GM12878 (cell line): ENCODE measurements around the gene ANKRD33B. TPM values are rescaled to one million over a fixed set of nuclear protein-coding genes. Genes with fewer than 3 reads are reported as not detected.

ENCODE experiments used
- ATAC-seq: fragments of 200-7000 bp; cut with Tn5 transposase; 3 replicates; pipeline ENCODE4 v1.9.1; 2020; ENCODE audit warnings: mild to moderate bottlenecking, moderate library complexity
- BruUV-seq: library from RNA; stranded (reverse); fragments of 400-500 nt; replicated peaks from 2 replicates; lab custom pipeline; 2021; lab: Mats Ljungman, UMichigan
- CTCF ChIA-PET: fragments of 300-600 bp; sonication (Branson Sonifier 250); formaldehyde crosslinking; extraction: SDS; loops from one replicate; lab custom pipeline; 2021; ENCODE audit warnings: inconsistent platforms; lab: Yijun Ruan, JAX
- POLR2A ChIA-PET: fragments of 350-600 bp; formaldehyde crosslinking; extraction: SDS; loops from one replicate; lab custom pipeline; 2021; ENCODE audit warnings: inconsistent platforms; lab: Charles Lee
- RAD21 ChIA-PET: fragments of 300-600 bp; sonication (Branson Sonifier 250); formaldehyde crosslinking; loops from one replicate; lab custom pipeline; 2023; ENCODE audit warnings: antibody characterized with exemption; ENCODE audit not compliant: unreplicated experiment; lab: Charles Lee
- SMC1A ChIA-PET: fragments of 300-600 bp; sonication (Branson Sonifier 250); formaldehyde crosslinking; loops from one replicate; lab custom pipeline; 2023; ENCODE audit not compliant: unreplicated experiment, uncharacterized antibody; lab: Charles Lee
- DNase-seq: peaks from one replicate; pipeline ENCODE4 v3.0.0-alpha.2; 2011; ENCODE audit warnings: low read depth, low spot score
- FAIRE-seq: peaks from 3 replicates; lab custom pipeline; 2011; peaks lifted over from hg19 to GRCh38; lab: Jason Lieb, UNC
- H2AFZ ChIP-seq: 2 replicates; pipeline ENCODE4 v1.6.0; 2011; ENCODE audit warnings: low read depth, low read length, control low read depth; ENCODE audit not compliant: control insufficient read depth
- H3K27ac ChIP-seq: 2 replicates; pipeline ENCODE4 v1.5.1; 2011; ENCODE audit warnings: control low read depth; ENCODE audit not compliant: control insufficient read depth, insufficient read depth
- H3K27me3 ChIP-seq, 2 experiments: replicated peaks in 1 of 2; 2 replicates each; pipeline versions ENCODE4 v1.6.0 to v1.6.1; 2011; ENCODE audit warnings: low read length in 1 of 2; ENCODE audit not compliant: control insufficient read depth in 2 of 2, insufficient read depth in 2 of 2
- H3K36me3 ChIP-seq, 2 experiments: 2 replicates each; pipeline ENCODE4 v1.5.1; 2011; ENCODE audit warnings: low read length in 1 of 2; ENCODE audit not compliant: control insufficient read depth in 2 of 2, insufficient read depth in 2 of 2
- H3K4me1 ChIP-seq: 2 replicates; pipeline ENCODE4 v1.6.1; 2011; ENCODE audit warnings: mild to moderate bottlenecking, low read length, moderate library complexity, mixed read lengths; ENCODE audit not compliant: control insufficient read depth, insufficient read depth
- H3K4me2 ChIP-seq: 2 replicates; pipeline ENCODE4 v1.6.0; 2011; ENCODE audit warnings: control low read depth; ENCODE audit not compliant: control insufficient read depth, insufficient read depth
- H3K4me3 ChIP-seq: fragments of 200-600 bp; sonication (generic); 2 replicates; pipeline ENCODE4 v1.5.1; 2016
- H3K79me2 ChIP-seq: 2 replicates; pipeline ENCODE4 v1.6.0; 2011; ENCODE audit warnings: low read length; ENCODE audit not compliant: control insufficient read depth, insufficient read depth
- H3K9ac ChIP-seq: 2 replicates; pipeline ENCODE4 v1.8.0; 2011; ENCODE audit warnings: low read length, control low read depth, mixed read lengths; ENCODE audit not compliant: control insufficient read depth, insufficient read depth
- H3K9me3 ChIP-seq: replicated peaks from 3 replicates; pipeline ENCODE4 v1.5.1; 2011; ENCODE audit warnings: mild to moderate bottlenecking, low read length; ENCODE audit not compliant: control insufficient read depth, insufficient read depth
- H4K20me1 ChIP-seq: 2 replicates; pipeline ENCODE4 v1.6.0; 2011; ENCODE audit not compliant: control insufficient read depth, insufficient read depth
- CREM ChIP-seq: IDR thresholded peaks from 2 replicates; pipeline ENCODE4 v1.6.1; 2014; ENCODE audit warnings: antibody characterized with exemption, low read depth
- EP300 ChIP-seq, 2 experiments: fragments of 150-350 bp in 1 of 2; IDR thresholded peaks; 2 replicates each; pipeline ENCODE4 v1.6.1; 2011 to 2012; ENCODE audit warnings: low read depth in 2 of 2, low read length in 2 of 2, borderline replicate concordance in 1 of 2, improper control_type of control experiment in 1 of 2, inconsistent platforms in 1 of 2; ENCODE audit not compliant: control insufficient read depth in 1 of 2
- FOXM1 ChIP-seq: IDR thresholded peaks from 2 replicates; pipeline ENCODE4 v1.6.1; 2012; ENCODE audit warnings: low read depth, mild to moderate bottlenecking, inconsistent platforms, low read length, moderate library complexity
- GATAD2B ChIP-seq: fragments of 450-650 bp; conservative IDR thresholded peaks from 2 replicates; pipeline ENCODE4 v1.6.1; 2017; ENCODE audit warnings: low read depth, mild to moderate bottlenecking, moderate library complexity
- LARP7 ChIP-seq: fragments of 450-650 bp; IDR thresholded peaks from 2 replicates; pipeline ENCODE4 v1.6.1; 2017; ENCODE audit warnings: mild to moderate bottlenecking
- POLR2A ChIP-seq: IDR thresholded peaks from 2 replicates; pipeline ENCODE4 v1.6.1; 2011; ENCODE audit warnings: low read depth, mild to moderate bottlenecking, low read length
- RAD51 ChIP-seq: fragments of 450-650 bp; IDR thresholded peaks from 2 replicates; pipeline ENCODE4 v1.6.1; 2016; ENCODE audit warnings: moderate library complexity, mild to moderate bottlenecking, inconsistent platforms
- SIX5 ChIP-seq: IDR thresholded peaks from 2 replicates; pipeline ENCODE4 v1.6.1; 2011; ENCODE audit warnings: mild to moderate bottlenecking, low read depth, low read length, moderate library complexity; ENCODE audit not compliant: severe bottlenecking
- SMAD5 ChIP-seq: IDR thresholded peaks from 2 replicates; pipeline ENCODE4 v1.6.1; 2016; ENCODE audit warnings: antibody characterized with exemption, low read depth
- SUPT20H ChIP-seq: IDR thresholded peaks from 2 replicates; pipeline ENCODE4 v1.6.1; 2011; ENCODE audit warnings: low read depth, mild to moderate bottlenecking, low read length, moderate library complexity, borderline replicate concordance; ENCODE audit not compliant: control insufficient read depth
- TCF12 ChIP-seq: IDR thresholded peaks from 2 replicates; pipeline ENCODE4 v1.6.1; 2011; ENCODE audit warnings: low read depth, mild to moderate bottlenecking, low read length
- WGBS: methylation state at CpG from one replicate; pipeline ENCODE4 v1.1.6; 2016; ENCODE audit warnings: low lambda C conversion rate; ENCODE audit not compliant: insufficient replicate concordance, insufficient coverage; ENCODE audit errors: missing lambda C conversion rate; 5-methylcytosine and 5-hydroxymethylcytosine counted together
- in situ Hi-C: fragments of 300-500 bp; cut with MboI; formaldehyde crosslinking; loops from 9 replicates; pipeline ENCODE4 v1.14.3; 2018; ENCODE audit warnings: mixed read lengths
- intact Hi-C: fragments of 100-400 bp; cut with micrococcal nuclease; formaldehyde crosslinking; loops from one replicate; pipeline ENCODE4 v1.14.2; 2022; ENCODE audit not compliant: unreplicated experiment
- polyA plus RNA-seq, 11 experiments: library from polyadenylated mRNA; depleted of rRNA in 4 of 11; unstranded in 6 of 11; stranded (reverse) in 5 of 11; fragments of >200 nt; fragmentation: Nextera tagmentation in 4 of 11; fragmentation: Illumina TruSeq in 1 of 11; extraction: Ambion mirVana in 4 of 11; extraction: Trizol in 1 of 11; gene quantifications; 1 replicate in 1 of 11; 2 replicates in 10 of 11; pipeline versions ENCODE4 v1.2.1 to v1.2.3, GENCODE V29; 2011 to 2016; ENCODE audit warnings: inconsistent platforms in 2 of 11, missing spikeins in 2 of 11, low read depth in 1 of 11
- total RNA-seq, 4 experiments: library from RNA; depleted of rRNA in 3 of 4; stranded (reverse); fragments of >200 nt in 3 of 4; fragmentation: Illumina TruSeq in 1 of 4; extraction: Trizol in 1 of 4; gene quantifications; 2 replicates each; pipeline versions ENCODE4 v1.2.1 to v1.2.3, GENCODE V29; 2013 to 2021
- TF ChIP-seq, protein P1 (sequence below): fragments of 450-650 bp; IDR thresholded peaks from 2 replicates; pipeline ENCODE4 v1.6.1; 2017; ENCODE audit warnings: mild to moderate bottlenecking, moderate library complexity
- TF ChIP-seq, protein P2 (sequence below): IDR thresholded peaks from 2 replicates; pipeline ENCODE4 v1.6.1; 2012; ENCODE audit warnings: low read length, inconsistent platforms
- TF ChIP-seq, protein P3 (sequence below): fragments of 450-650 bp; IDR thresholded peaks from 2 replicates; pipeline ENCODE4 v1.6.1; 2017; ENCODE audit warnings: low read depth, mild to moderate bottlenecking, moderate library complexity

Gene ANKRD33B
- total and polyA plus RNA-seq, 10 of the 15 experiments (the other 5 are each of a cell fraction or from before 2014, with no cell fraction given): 4.9 to 61.6 (median 15.6) TPM

DNA sequence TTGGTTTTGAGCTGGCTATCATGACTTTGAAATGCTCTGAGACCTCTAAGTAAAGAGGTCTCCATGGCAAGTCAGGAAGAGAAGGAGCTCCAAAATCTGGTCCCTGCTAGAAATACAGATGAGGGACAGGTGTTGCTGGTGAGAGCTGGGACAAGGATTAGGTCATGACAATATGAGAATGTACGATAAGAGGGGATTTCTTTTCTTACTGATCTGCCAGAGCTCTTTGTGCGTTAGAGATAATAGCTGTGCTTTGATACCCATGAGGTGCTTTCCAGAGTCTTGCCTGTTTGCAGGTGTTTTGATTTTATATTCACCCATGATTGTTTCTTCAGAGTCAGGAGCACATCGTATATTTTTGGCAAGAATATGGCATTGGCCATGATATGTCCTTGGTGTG is 56.5 kb downstream of the ANKRD33B start:
- ChIA-PET POLR2A (interaction anchor here (0.8 to 1.9 kb wide), 4 partner anchors 13 to 83 kb away, joined by 3 to 15 read pairs (median 6); no protein-coding TSS in a partner anchor), RAD21 (interaction anchor here (1.0 to 3.2 kb wide), 7 partner anchors 11 to 166 kb away, joined by 3 to 19 read pairs (median 8); no protein-coding TSS in a partner anchor), CTCF (interaction anchor here (0.8 to 2.7 kb wide), 10 partner anchors 8 to 168 kb away, joined by 3 to 26 read pairs (median 6); no protein-coding TSS in a partner anchor), SMC1A (interaction anchor here (0.8 to 12.0 kb wide), 22 partner anchors 9 to 199 kb away, joined by 3 to 192 read pairs (median 4); no protein-coding TSS in a partner anchor)
- Histone ChIP-seq H3K4me1 (peaks cover 13% of the 10 kb centered on the region), H3K79me2 (peaks cover 43% of the 10 kb centered on the region), H3K4me2 (no peak overlapping the region; the same call in 1 of the 2 replicates), H2AFZ (no peak overlapping the region), H3K4me3 (no peak overlapping the region), H3K36me3 (peaks cover 26 to 32% of the 10 kb centered on the region in 2 experiments; a peak in 3 of 4 replicates), H3K9ac (no peak overlapping the region), H3K9me3 (no peaks in the 10 kb centered on the region), H4K20me1 (no peaks in the 10 kb centered on the region), H3K27me3 (no peaks in the 10 kb centered on the region)
- intact Hi-C loops: no loop called here
- peak; percentile 80 for ATAC-seq
- in situ Hi-C loops: no loop called here
- no peak for FAIRE-seq
- TF ChIP-seq GATAD2B: no peak; the same call in 1 of the 2 replicates
- TF ChIP-seq SIX5: no peak
- TF ChIP-seq LARP7: no peak
- TF ChIP-seq CREM: peak; percentile 21; the same call in 1 of the 2 replicates
- TF ChIP-seq SMAD5: no peak
- TF ChIP-seq, protein P1, sequence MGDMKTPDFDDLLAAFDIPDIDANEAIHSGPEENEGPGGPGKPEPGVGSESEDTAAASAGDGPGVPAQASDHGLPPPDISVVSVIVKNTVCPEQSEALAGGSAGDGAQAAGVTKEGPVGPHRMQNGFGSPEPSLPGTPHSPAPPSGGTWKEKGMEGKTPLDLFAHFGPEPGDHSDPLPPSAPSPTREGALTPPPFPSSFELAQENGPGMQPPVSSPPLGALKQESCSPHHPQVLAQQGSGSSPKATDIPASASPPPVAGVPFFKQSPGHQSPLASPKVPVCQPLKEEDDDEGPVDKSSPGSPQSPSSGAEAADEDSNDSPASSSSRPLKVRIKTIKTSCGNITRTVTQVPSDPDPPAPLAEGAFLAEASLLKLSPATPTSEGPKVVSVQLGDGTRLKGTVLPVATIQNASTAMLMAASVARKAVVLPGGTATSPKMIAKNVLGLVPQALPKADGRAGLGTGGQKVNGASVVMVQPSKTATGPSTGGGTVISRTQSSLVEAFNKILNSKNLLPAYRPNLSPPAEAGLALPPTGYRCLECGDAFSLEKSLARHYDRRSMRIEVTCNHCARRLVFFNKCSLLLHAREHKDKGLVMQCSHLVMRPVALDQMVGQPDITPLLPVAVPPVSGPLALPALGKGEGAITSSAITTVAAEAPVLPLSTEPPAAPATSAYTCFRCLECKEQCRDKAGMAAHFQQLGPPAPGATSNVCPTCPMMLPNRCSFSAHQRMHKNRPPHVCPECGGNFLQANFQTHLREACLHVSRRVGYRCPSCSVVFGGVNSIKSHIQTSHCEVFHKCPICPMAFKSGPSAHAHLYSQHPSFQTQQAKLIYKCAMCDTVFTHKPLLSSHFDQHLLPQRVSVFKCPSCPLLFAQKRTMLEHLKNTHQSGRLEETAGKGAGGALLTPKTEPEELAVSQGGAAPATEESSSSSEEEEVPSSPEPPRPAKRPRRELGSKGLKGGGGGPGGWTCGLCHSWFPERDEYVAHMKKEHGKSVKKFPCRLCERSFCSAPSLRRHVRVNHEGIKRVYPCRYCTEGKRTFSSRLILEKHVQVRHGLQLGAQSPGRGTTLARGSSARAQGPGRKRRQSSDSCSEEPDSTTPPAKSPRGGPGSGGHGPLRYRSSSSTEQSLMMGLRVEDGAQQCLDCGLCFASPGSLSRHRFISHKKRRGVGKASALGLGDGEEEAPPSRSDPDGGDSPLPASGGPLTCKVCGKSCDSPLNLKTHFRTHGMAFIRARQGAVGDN: peak; percentile 57
- no peak for TF ChIP-seq POLR2A
- peak in 1 of 2 experiments; percentile 9; a peak in 1 of 4 replicates for TF ChIP-seq EP300 (IDR thresholded peaks at IDR 0.05; ENCODE audit: borderline replicate concordance in 1 of 2, control insufficient read depth in 1 of 2, low read depth in 2 of 2, low read length in 2 of 2)
- TF ChIP-seq, protein P2, sequence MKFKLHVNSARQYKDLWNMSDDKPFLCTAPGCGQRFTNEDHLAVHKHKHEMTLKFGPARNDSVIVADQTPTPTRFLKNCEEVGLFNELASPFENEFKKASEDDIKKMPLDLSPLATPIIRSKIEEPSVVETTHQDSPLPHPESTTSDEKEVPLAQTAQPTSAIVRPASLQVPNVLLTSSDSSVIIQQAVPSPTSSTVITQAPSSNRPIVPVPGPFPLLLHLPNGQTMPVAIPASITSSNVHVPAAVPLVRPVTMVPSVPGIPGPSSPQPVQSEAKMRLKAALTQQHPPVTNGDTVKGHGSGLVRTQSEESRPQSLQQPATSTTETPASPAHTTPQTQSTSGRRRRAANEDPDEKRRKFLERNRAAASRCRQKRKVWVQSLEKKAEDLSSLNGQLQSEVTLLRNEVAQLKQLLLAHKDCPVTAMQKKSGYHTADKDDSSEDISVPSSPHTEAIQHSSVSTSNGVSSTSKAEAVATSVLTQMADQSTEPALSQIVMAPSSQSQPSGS: peak; percentile 13; the same call in 1 of the 2 replicates
- 0 out of 2 replicates have a peak, but pooled peaks have one; percentile 3 for TF ChIP-seq TCF12
- TF ChIP-seq, protein P3, sequence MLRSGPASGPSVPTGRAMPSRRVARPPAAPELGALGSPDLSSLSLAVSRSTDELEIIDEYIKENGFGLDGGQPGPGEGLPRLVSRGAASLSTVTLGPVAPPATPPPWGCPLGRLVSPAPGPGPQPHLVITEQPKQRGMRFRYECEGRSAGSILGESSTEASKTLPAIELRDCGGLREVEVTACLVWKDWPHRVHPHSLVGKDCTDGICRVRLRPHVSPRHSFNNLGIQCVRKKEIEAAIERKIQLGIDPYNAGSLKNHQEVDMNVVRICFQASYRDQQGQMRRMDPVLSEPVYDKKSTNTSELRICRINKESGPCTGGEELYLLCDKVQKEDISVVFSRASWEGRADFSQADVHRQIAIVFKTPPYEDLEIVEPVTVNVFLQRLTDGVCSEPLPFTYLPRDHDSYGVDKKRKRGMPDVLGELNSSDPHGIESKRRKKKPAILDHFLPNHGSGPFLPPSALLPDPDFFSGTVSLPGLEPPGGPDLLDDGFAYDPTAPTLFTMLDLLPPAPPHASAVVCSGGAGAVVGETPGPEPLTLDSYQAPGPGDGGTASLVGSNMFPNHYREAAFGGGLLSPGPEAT: peak; percentile 58; the same call in 1 of the 2 replicates
- TF ChIP-seq FOXM1: peak; percentile 37; the same call in 1 of the 2 replicates
- TF ChIP-seq SUPT20H: no peak
- TF ChIP-seq RAD51: no peak
- TF ChIP-seq, all 136 proteins: peak for 7
- 26% methylated on average over 3 of the region's 3 CpGs for WGBS
- BruUV-seq: no TSS peak
- DNase-seq: no peak
- peak overlapping the region; percentile 53 for H3K27ac ChIP-seq
